ENCODE results near the gene ODC1. TPM values are rescaled to one million over a fixed set of nuclear protein-coding genes. Genes with fewer than 3 reads are reported as not detected.

Gene ODC1
- total RNA-seq, 1 donor: 109 TPM

DNA sequence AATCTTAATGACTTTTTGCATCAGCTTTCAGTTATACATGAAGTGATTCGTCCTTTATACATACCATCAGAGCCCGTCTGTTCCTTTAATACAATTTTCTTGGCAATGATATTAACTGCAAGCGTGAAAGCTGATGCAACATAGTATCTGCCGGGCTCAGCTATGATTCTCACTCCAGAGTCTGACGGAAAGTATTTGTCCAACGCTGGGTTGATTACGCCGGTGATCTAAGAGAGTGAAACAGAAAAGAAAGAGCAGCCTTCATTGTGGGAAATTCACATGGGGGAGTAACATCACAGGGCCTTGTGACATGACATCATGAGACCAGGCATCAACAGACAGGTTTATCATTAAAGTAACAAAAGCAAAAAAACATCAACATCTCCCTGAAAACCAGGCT lies 6.2 kb downstream of the ODC1 start:
- H3K79me2 ChIP-seq (ENCODE audit: insufficient read depth, low read length): peaks cover 33% of the 10 kb centered on the region
- no peak overlapping the region for H3K4me3 ChIP-seq (ENCODE audit: insufficient read depth, low read length)
- H3K27me3 ChIP-seq (ENCODE audit: insufficient read depth, low read length): no peaks in the 10 kb centered on the region
- TF ChIP-seq, protein P1, sequence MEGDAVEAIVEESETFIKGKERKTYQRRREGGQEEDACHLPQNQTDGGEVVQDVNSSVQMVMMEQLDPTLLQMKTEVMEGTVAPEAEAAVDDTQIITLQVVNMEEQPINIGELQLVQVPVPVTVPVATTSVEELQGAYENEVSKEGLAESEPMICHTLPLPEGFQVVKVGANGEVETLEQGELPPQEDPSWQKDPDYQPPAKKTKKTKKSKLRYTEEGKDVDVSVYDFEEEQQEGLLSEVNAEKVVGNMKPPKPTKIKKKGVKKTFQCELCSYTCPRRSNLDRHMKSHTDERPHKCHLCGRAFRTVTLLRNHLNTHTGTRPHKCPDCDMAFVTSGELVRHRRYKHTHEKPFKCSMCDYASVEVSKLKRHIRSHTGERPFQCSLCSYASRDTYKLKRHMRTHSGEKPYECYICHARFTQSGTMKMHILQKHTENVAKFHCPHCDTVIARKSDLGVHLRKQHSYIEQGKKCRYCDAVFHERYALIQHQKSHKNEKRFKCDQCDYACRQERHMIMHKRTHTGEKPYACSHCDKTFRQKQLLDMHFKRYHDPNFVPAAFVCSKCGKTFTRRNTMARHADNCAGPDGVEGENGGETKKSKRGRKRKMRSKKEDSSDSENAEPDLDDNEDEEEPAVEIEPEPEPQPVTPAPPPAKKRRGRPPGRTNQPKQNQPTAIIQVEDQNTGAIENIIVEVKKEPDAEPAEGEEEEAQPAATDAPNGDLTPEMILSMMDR (IDR thresholded peaks at IDR 0.05; ENCODE audit: extremely low read depth, low read depth, low read length): no peak
- no peak for DNase-seq (ENCODE audit: insufficient read length, low spot score, missing footprints)
- peaks cover 11% of the 10 kb centered on the region for H3K4me1 ChIP-seq (ENCODE audit: insufficient read depth, low read length)
- H4K20me1 ChIP-seq (ENCODE audit: insufficient read depth, low read length): peaks cover 24% of the 10 kb centered on the region
- H3K36me3 ChIP-seq (ENCODE audit: insufficient read depth, low read length): peaks cover 59% of the 10 kb centered on the region
- no peak overlapping the region for H3K27ac ChIP-seq (ENCODE audit: low read depth, low read length)
- H2AFZ ChIP-seq (ENCODE audit: low read length): no peak overlapping the region
- H3K4me2 ChIP-seq (ENCODE audit: insufficient read depth, low read length): no peak overlapping the region
- no peaks in the 10 kb centered on the region for H3K9me3 ChIP-seq (ENCODE audit: low read depth, low read length)

DNA sequence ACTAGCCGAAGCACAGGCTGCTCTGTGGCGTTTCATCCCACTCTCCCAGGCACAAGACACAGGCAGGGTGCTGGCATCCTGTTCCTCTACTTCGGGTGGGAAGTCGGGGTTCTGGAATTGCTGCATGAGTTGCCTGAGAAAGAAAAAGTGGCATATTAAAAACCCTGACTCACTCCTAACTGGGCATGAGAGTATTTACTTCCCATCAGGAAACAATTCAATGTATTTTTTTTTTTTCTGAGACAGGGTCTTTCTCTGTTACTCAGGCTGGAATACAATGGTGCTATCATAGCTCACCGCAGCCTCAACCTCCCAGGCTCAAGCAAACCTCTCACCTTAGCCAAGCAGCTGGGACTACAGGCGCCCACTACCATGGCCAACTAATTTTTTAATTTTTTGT lies 7.4 kb downstream of the ODC1 start:
- no peaks in the 10 kb centered on the region for H3K4me1 ChIP-seq (ENCODE audit: insufficient read depth, low read length)
- peaks cover 15% of the 10 kb centered on the region for H4K20me1 ChIP-seq (ENCODE audit: insufficient read depth, low read length)
- H3K27me3 ChIP-seq (ENCODE audit: insufficient read depth, low read length): no peaks in the 10 kb centered on the region
- no peak overlapping the region for H3K27ac ChIP-seq (ENCODE audit: low read depth, low read length)
- H2AFZ ChIP-seq (ENCODE audit: low read length): no peak overlapping the region
- TF ChIP-seq, protein P1 (IDR thresholded peaks at IDR 0.05; ENCODE audit: extremely low read depth, low read depth, low read length): no peak
- H3K79me2 ChIP-seq (ENCODE audit: insufficient read depth, low read length): peaks cover 21% of the 10 kb centered on the region
- no peak overlapping the region for H3K4me2 ChIP-seq (ENCODE audit: insufficient read depth, low read length)
- peaks cover 59% of the 10 kb centered on the region for H3K36me3 ChIP-seq (ENCODE audit: insufficient read depth, low read length)
- peak; percentile 42 for DNase-seq (ENCODE audit: insufficient read length, low spot score, missing footprints)
- no peak overlapping the region for H3K4me3 ChIP-seq (ENCODE audit: insufficient read depth, low read length)
- no peaks in the 10 kb centered on the region for H3K9me3 ChIP-seq (ENCODE audit: low read depth, low read length)

- TF ChIP-seq, protein P1 (IDR thresholded peaks at IDR 0.05; ENCODE audit: extremely low read depth, low read depth, low read length): no peak
- Histone ChIP-seq H3K4me1 (ENCODE audit: insufficient read depth, low read length) (no peaks in the 10 kb centered on the region), H3K9me3 (ENCODE audit: low read depth, low read length) (no peaks in the 10 kb centered on the region), H3K79me2 (ENCODE audit: insufficient read depth, low read length) (peaks cover 13% of the 10 kb centered on the region), H3K27ac (ENCODE audit: low read depth, low read length) (no peak overlapping the region), H4K20me1 (ENCODE audit: insufficient read depth, low read length) (peaks cover 10% of the 10 kb centered on the region), H3K36me3 (ENCODE audit: insufficient read depth, low read length) (peaks cover 55% of the 10 kb centered on the region), H3K4me2 (ENCODE audit: insufficient read depth, low read length) (no peak overlapping the region), H3K27me3 (ENCODE audit: insufficient read depth, low read length) (no peaks in the 10 kb centered on the region), H3K4me3 (ENCODE audit: insufficient read depth, low read length) (no peak overlapping the region), H2AFZ (ENCODE audit: low read length) (no peak overlapping the region)
- peak; percentile 46 for DNase-seq (ENCODE audit: insufficient read length, low spot score, missing footprints)
Observed at GRCh38 chr2:10439971-10440370, 8.2 kb downstream of the ODC1 start.

GRCh38 chr2:10439185-10439879 lies 8.8 kb downstream of the ODC1 start:
- peak; percentile 61 for DNase-seq (ENCODE audit: insufficient read length, low spot score, missing footprints)
- Histone ChIP-seq H3K4me1 (ENCODE audit: insufficient read depth, low read length) (no peaks in the 10 kb centered on the region), H3K27me3 (ENCODE audit: insufficient read depth, low read length) (no peaks in the 10 kb centered on the region), H3K4me3 (ENCODE audit: insufficient read depth, low read length) (no peak overlapping the region), H4K20me1 (ENCODE audit: insufficient read depth, low read length) (peaks cover 4% of the 10 kb centered on the region), H2AFZ (ENCODE audit: low read length) (no peak overlapping the region), H3K9me3 (ENCODE audit: low read depth, low read length) (no peaks in the 10 kb centered on the region), H3K4me2 (ENCODE audit: insufficient read depth, low read length) (no peak overlapping the region), H3K79me2 (ENCODE audit: insufficient read depth, low read length) (peaks cover 7% of the 10 kb centered on the region), H3K36me3 (ENCODE audit: insufficient read depth, low read length) (peaks cover 49% of the 10 kb centered on the region), H3K27ac (ENCODE audit: low read depth, low read length) (no peak overlapping the region)
- TF ChIP-seq, protein P1 (IDR thresholded peaks at IDR 0.05; ENCODE audit: extremely low read depth, low read depth, low read length): no peak

Data from osteoblast (primary cell).